ENCODE measurements around the gene KCNV2. TPM values are rescaled to one million over a fixed set of nuclear protein-coding genes. Genes with fewer than 3 reads are reported as not detected.

The KCNV2 gene
- total and polyA plus RNA-seq, 2 of the 13 experiments (the other 11 are each of a cell fraction or from before 2014, with no cell fraction given): not detected

GRCh38 chr9:2729721-2730120 lies 12.4 kb downstream of the KCNV2 start:
- 96% methylated on average over 3 of the region's 3 CpGs for WGBS (ENCODE audit: low lambda C conversion rate)
- FAIRE-seq (no peak), DNase-seq (ENCODE audit: low spot score) (no peak), ATAC-seq (no peak)
- no peaks in the 10 kb centered on the region; a peak in 2 of 5 replicates for H3K36me3 ChIP-seq (replicated peaks in 1 of 2; ENCODE audit: control insufficient read depth in 1 of 2, insufficient read depth in 2 of 2, low read length in 2 of 2)
- BruUV-seq (replicated peaks): no TSS peak
- ChIA-PET POLR2A (no interaction called here), CTCF (ENCODE audit: low intra/inter-chr PET ratio, low total read pairs) (no interaction called here)
- peaks cover 10% of the 10 kb centered on the region for H3K4me1 ChIP-seq (ENCODE audit: insufficient read depth, low read length)
- H2AFZ ChIP-seq (ENCODE audit: low read length): no peak overlapping the region
- in situ Hi-C loops (cut with HindIII; ENCODE audit: extremely low pct_ligation_motif_present, low pct_unique_long_range_greater_than_20kb) (no loop called here), intact Hi-C loops (cut with micrococcal nuclease; ENCODE audit: unreplicated experiment) (loop anchor here (2.0 to 10.0 kb wide), 3 partner anchors 107 to 595 kb away; partner anchors contain the start of gene VLDLR)
- H4K20me1 ChIP-seq (ENCODE audit: insufficient read depth, low read length): no peaks in the 10 kb centered on the region
- H3K9me3 ChIP-seq (ENCODE audit: low read length): no peaks in the 10 kb centered on the region
- TF ChIP-seq ETS1 (CRISPR knock-in tag; IDR thresholded peaks at IDR 0.05) (no peak), ELF1 (CRISPR knock-in tag; IDR thresholded peaks at IDR 0.05) (no peak), ZFP1 (CRISPR knock-in tag; IDR thresholded peaks at IDR 0.05) (no peak), MYNN (CRISPR knock-in tag; IDR thresholded peaks at IDR 0.05; ENCODE audit: low read depth) (no peak), FOXC1 (CRISPR knock-in tag; IDR thresholded peaks at IDR 0.05; ENCODE audit: borderline replicate concordance) (no peak), ZNF142 (CRISPR knock-in tag; IDR thresholded peaks at IDR 0.05) (no peak), ATAD3A (CRISPR knock-in tag; IDR thresholded peaks at IDR 0.05) (no peak), ZNF263 (CRISPR knock-in tag; IDR thresholded peaks at IDR 0.05) (no peak), ZNF674 (CRISPR knock-in tag; IDR thresholded peaks at IDR 0.05; ENCODE audit: low read depth) (no peak), ZNF275 (CRISPR knock-in tag; IDR thresholded peaks at IDR 0.05; ENCODE audit: borderline replicate concordance) (no peak), NCOA1 (CRISPR knock-in tag; IDR thresholded peaks at IDR 0.05) (no peak), ZNF441 (CRISPR knock-in tag; IDR thresholded peaks at IDR 0.05; ENCODE audit: borderline replicate concordance) (no peak)
- H3K4me3 ChIP-seq (replicated peaks in 1 of 3; ENCODE audit: insufficient read depth in 1 of 3, low read depth in 2 of 3, low read length in 3 of 3): no peak overlapping the region
- H3K9ac ChIP-seq (ENCODE audit: insufficient read depth, low read depth, low read length): no peak overlapping the region
- no peaks in the 10 kb centered on the region for H3K27me3 ChIP-seq (ENCODE audit: control insufficient read depth in 1 of 2, insufficient read depth in 2 of 2, low read length in 2 of 2)
- no peak overlapping the region for H3K4me2 ChIP-seq (ENCODE audit: low read depth, low read length)
- H3K27ac ChIP-seq (ENCODE audit: extremely low read length, insufficient read depth, low read length): no peak overlapping the region
- H3K79me2 ChIP-seq (ENCODE audit: insufficient read depth, low read length): no peaks in the 10 kb centered on the region
